Measurements from ENCODE around the gene BPIFB2.

DNA sequence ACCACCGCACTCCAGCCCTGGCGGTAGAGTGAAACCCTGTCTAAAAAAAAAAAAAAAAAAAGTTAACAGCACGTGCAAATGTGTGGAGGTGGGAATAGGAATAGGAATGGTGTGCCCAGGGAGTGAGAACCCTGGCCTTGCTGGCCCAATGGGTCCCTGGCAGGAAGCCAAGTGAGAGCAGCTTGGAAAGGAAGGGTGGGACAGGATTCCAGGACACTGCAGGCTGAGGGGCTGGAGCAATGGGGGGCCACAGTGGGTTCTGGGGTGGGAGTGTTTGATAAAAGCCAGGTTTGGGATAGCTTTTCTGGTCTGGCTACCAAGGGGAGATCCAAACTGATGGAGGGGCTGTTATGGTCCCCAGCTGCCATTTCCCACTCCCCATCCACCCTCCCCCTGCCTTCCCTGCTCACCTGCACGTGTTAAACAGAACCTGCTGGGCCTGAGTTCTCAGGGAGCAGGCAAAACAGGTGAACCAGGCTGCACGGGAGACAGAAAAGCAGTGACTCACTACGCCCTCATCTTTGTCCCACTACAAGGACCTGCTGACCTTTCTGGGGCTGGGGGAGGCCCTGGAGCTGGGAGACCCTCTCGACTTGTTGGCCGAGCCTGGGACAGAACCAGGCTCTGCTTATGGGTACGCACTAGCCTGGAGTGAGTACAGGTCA is 6.6 kb upstream of the BPIFB2 start:
- TF ChIP-seq SIN3A (IDR thresholded peaks at IDR 0.05; ENCODE audit: borderline replicate concordance, insufficient read depth, low read depth, low read length) = no peak
- TF ChIP-seq POLR2AphosphoS5 (IDR thresholded peaks at IDR 0.05; ENCODE audit: low read depth, low read length) = no peak
- TF ChIP-seq, protein P1, sequence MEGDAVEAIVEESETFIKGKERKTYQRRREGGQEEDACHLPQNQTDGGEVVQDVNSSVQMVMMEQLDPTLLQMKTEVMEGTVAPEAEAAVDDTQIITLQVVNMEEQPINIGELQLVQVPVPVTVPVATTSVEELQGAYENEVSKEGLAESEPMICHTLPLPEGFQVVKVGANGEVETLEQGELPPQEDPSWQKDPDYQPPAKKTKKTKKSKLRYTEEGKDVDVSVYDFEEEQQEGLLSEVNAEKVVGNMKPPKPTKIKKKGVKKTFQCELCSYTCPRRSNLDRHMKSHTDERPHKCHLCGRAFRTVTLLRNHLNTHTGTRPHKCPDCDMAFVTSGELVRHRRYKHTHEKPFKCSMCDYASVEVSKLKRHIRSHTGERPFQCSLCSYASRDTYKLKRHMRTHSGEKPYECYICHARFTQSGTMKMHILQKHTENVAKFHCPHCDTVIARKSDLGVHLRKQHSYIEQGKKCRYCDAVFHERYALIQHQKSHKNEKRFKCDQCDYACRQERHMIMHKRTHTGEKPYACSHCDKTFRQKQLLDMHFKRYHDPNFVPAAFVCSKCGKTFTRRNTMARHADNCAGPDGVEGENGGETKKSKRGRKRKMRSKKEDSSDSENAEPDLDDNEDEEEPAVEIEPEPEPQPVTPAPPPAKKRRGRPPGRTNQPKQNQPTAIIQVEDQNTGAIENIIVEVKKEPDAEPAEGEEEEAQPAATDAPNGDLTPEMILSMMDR (IDR thresholded peaks at IDR 0.05) = no peak
- TF ChIP-seq, protein P2, sequence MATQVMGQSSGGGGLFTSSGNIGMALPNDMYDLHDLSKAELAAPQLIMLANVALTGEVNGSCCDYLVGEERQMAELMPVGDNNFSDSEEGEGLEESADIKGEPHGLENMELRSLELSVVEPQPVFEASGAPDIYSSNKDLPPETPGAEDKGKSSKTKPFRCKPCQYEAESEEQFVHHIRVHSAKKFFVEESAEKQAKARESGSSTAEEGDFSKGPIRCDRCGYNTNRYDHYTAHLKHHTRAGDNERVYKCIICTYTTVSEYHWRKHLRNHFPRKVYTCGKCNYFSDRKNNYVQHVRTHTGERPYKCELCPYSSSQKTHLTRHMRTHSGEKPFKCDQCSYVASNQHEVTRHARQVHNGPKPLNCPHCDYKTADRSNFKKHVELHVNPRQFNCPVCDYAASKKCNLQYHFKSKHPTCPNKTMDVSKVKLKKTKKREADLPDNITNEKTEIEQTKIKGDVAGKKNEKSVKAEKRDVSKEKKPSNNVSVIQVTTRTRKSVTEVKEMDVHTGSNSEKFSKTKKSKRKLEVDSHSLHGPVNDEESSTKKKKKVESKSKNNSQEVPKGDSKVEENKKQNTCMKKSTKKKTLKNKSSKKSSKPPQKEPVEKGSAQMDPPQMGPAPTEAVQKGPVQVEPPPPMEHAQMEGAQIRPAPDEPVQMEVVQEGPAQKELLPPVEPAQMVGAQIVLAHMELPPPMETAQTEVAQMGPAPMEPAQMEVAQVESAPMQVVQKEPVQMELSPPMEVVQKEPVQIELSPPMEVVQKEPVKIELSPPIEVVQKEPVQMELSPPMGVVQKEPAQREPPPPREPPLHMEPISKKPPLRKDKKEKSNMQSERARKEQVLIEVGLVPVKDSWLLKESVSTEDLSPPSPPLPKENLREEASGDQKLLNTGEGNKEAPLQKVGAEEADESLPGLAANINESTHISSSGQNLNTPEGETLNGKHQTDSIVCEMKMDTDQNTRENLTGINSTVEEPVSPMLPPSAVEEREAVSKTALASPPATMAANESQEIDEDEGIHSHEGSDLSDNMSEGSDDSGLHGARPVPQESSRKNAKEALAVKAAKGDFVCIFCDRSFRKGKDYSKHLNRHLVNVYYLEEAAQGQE (IDR thresholded peaks at IDR 0.05; ENCODE audit: insufficient read depth in 1 of 2, low read depth in 2 of 2, low read length in 1 of 2) = no peak

Data from Panc1 (cell line).